Measurements from ENCODE around the gene RTRAF. TPM values are rescaled to one million over a fixed set of nuclear protein-coding genes. Genes with fewer than 3 reads are reported as not detected.

The RTRAF gene
- total RNA-seq, 1 donor from 2014 or later: 183 TPM

- H3K27ac Mint-ChIP-seq: peak overlapping the region; percentile 44
- H3K9me3 Mint-ChIP-seq: no peaks in the 10 kb centered on the region
- DNase-seq (ENCODE audit: low spot score in 2 of 2, unreplicated experiment in 2 of 2): no peak
- no peak overlapping the region for H3K4me3 Mint-ChIP-seq
- no peaks in the 10 kb centered on the region for H3K36me3 Mint-ChIP-seq
- TF ChIP-seq, protein P1, sequence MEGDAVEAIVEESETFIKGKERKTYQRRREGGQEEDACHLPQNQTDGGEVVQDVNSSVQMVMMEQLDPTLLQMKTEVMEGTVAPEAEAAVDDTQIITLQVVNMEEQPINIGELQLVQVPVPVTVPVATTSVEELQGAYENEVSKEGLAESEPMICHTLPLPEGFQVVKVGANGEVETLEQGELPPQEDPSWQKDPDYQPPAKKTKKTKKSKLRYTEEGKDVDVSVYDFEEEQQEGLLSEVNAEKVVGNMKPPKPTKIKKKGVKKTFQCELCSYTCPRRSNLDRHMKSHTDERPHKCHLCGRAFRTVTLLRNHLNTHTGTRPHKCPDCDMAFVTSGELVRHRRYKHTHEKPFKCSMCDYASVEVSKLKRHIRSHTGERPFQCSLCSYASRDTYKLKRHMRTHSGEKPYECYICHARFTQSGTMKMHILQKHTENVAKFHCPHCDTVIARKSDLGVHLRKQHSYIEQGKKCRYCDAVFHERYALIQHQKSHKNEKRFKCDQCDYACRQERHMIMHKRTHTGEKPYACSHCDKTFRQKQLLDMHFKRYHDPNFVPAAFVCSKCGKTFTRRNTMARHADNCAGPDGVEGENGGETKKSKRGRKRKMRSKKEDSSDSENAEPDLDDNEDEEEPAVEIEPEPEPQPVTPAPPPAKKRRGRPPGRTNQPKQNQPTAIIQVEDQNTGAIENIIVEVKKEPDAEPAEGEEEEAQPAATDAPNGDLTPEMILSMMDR (IDR thresholded peaks at IDR 0.05; ENCODE audit: unreplicated experiment): no peak
- no peaks in the 10 kb centered on the region for H3K27me3 Mint-ChIP-seq (ENCODE audit: low read depth)
- peaks cover 33% of the 10 kb centered on the region for H3K4me1 Mint-ChIP-seq
These were observed 55.6 kb downstream of the RTRAF start for GRCh38 chr14:52044791-52045522.

DNA sequence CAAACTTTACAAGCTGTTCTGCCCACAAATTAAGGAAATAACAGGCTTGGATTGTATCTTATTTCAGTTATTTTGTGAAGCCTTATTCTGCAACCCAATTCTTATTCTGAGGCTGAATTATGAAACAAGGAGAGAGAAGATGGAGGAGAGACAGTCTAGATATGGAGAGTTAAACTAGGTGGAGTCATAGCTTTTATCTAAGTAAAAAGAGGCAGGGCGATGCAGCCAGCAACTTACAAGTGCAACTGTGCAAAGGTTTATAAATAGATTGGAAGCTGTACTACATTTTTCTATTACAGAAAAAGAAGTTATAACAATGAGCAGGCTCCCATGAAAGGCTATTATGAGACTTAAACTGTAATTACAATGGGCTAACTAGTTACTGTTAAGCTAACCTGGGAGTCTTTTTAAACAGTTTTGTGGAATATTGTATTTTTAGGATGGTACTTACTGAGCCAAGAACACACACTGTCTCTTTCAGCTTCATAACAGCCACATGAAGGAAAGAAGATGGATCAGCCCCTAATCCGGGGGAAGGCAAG is 57.1 kb downstream of the RTRAF start:
- no peak overlapping the region for H3K4me3 Mint-ChIP-seq
- no peak overlapping the region for H3K27ac Mint-ChIP-seq
- no peaks in the 10 kb centered on the region for H3K36me3 Mint-ChIP-seq
- H3K9me3 Mint-ChIP-seq: no peaks in the 10 kb centered on the region
- no peak for DNase-seq (ENCODE audit: low spot score in 2 of 2, unreplicated experiment in 2 of 2)
- H3K4me1 Mint-ChIP-seq: peaks cover 48% of the 10 kb centered on the region
- no peaks in the 10 kb centered on the region for H3K27me3 Mint-ChIP-seq (ENCODE audit: low read depth)
- TF ChIP-seq, protein P1 (IDR thresholded peaks at IDR 0.05; ENCODE audit: unreplicated experiment): no peak

- DNase-seq (ENCODE audit: low spot score in 2 of 2, unreplicated experiment in 2 of 2): no peak
These were observed 58.8 kb downstream of the RTRAF start for GRCh38 chr14:52048116-52048515.

DNA sequence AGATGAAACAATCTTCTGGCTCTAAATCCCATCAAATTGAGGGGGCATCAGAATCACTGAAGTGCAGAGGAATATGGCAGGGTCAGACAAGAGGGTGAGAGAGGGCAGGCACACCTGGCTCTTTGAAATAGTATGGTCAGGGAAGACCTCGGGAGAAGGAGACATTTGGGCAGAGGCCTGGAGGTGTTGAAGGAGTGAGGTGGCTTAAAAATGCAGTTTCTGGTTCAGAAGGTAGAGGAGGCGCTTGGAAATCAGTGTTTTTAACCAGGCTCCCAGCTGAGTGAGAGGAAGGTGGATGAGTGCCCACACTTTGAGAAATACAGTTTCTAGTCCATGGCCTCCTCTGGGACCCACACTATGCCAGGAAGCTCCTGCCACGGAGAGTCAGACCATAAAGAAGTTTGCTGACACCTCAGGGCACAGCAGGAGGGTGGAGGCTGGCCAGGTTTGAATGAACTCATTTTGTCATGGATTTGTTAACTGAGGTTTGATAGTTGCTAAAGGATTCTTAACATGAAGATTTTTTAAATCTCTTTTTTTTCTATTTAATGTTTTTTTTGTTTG is 59.4 kb downstream of the RTRAF start:
- H3K36me3 Mint-ChIP-seq: no peaks in the 10 kb centered on the region
- no peaks in the 10 kb centered on the region for H3K27me3 Mint-ChIP-seq (ENCODE audit: low read depth)
- peaks cover 71% of the 10 kb centered on the region for H3K4me1 Mint-ChIP-seq
- H3K4me3 Mint-ChIP-seq: no peak overlapping the region
- no peak for DNase-seq (ENCODE audit: low spot score in 2 of 2, unreplicated experiment in 2 of 2)
- no peaks in the 10 kb centered on the region for H3K9me3 Mint-ChIP-seq
- TF ChIP-seq, protein P1 (IDR thresholded peaks at IDR 0.05; ENCODE audit: unreplicated experiment): no peak
- peak overlapping the region; percentile 62 for H3K27ac Mint-ChIP-seq

More at GRCh38 chr14:52048116-52048515, 58.8 kb downstream of the RTRAF start:
- H3K4me1 Mint-ChIP-seq: peaks cover 65% of the 10 kb centered on the region
- no peak overlapping the region for H3K27ac Mint-ChIP-seq
- no peak overlapping the region for H3K4me3 Mint-ChIP-seq
- no peaks in the 10 kb centered on the region for H3K9me3 Mint-ChIP-seq
- no peaks in the 10 kb centered on the region for H3K27me3 Mint-ChIP-seq (ENCODE audit: low read depth)
- H3K36me3 Mint-ChIP-seq: no peaks in the 10 kb centered on the region
- TF ChIP-seq, protein P1 (IDR thresholded peaks at IDR 0.05; ENCODE audit: unreplicated experiment): no peak

DNA sequence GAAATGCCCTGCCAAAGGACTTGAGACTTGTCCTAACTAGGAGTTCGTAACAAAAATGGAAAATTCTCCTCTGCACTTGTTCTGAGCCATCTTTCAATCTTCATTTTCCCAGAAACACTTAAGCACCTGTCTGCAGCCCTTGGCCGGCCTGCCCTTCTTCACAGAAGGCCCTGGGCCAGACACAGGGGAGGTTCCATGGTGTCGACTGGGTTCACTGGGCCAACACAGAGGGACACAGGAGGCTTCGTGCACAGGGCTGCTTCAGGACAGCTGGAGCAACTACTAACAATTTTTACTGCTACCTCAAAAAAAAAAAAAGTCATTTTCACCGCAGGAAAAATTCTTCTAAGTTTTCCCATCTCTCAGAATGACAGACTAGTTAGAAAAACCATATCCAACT is 59.9 kb downstream of the RTRAF start:
- Mint-ChIP-seq H3K4me3 (no peak overlapping the region), H3K4me1 (peaks cover 75% of the 10 kb centered on the region), H3K36me3 (no peaks in the 10 kb centered on the region), H3K27me3 (ENCODE audit: low read depth) (no peaks in the 10 kb centered on the region), H3K9me3 (no peaks in the 10 kb centered on the region), H3K27ac (no peak overlapping the region)
- TF ChIP-seq, protein P1 (IDR thresholded peaks at IDR 0.05; ENCODE audit: unreplicated experiment): no peak
- DNase-seq (ENCODE audit: low spot score in 2 of 2, unreplicated experiment in 2 of 2): no peak

Data from mesothelial cell of epicardium (in vitro differentiated cells).